Suprapubic skin (tissue), 4 donors: Measurements from ENCODE around the gene SOX11.

Source experiments
- CTCF ChIP-seq, 2 donors: fragments of 200-600 bp in 1 of 2; fragments of 450-650 bp in 1 of 2; sonication (generic) in 1 of 2; IDR thresholded peaks; one replicate each; pipeline ENCODE4 v1.5.1; 2016 to 2019; ENCODE audit warnings: antibody characterized with exemption in 2 of 2, mild to moderate bottlenecking in 1 of 2, moderate library complexity in 1 of 2
- EP300 ChIP-seq: sonication (generic); formaldehyde crosslinking; IDR thresholded peaks from one replicate; pipeline ENCODE4 v1.6.1; 2017; ENCODE audit warnings: antibody characterized with exemption
- POLR2A ChIP-seq, 2 donors: fragments of 450-650 bp; IDR thresholded peaks; one replicate each; pipeline ENCODE4 v1.6.1; 2017; ENCODE audit warnings: antibody characterized with exemption in 2 of 2, mild to moderate bottlenecking in 2 of 2, moderate library complexity in 2 of 2
- POLR2AphosphoS5 ChIP-seq, 3 donors: sonication (generic); formaldehyde crosslinking; IDR thresholded peaks; one replicate each; pipeline ENCODE4 v1.6.1; 2017; ENCODE audit warnings: antibody characterized with exemption in 3 of 3

DNA sequence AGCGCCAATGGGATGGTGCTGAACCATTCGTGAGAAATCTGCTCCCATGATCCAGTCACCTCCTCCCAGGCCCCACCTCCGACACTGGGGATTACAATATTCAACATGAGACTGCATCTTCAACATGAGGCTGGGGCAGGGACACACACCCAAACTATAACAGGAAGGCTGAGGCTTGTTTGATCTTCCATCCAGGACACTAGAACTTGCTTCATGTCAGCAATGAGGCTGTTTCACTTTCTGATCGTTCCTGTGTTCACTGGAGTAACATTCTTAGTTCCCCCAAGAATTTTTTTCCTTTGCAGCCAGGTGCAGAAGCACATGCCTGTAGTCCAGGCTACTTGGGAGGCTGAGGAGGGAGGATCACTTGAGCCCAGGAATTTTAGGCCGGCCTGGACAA lies 30.8 kb upstream of the SOX11 start:
- TF ChIP-seq CTCF (IDR thresholded peaks at IDR 0.05) (no peak), POLR2A (IDR thresholded peaks at IDR 0.05) (no peak), EP300 (no peak), POLR2AphosphoS5 (IDR thresholded peaks at IDR 0.05) (no peak)
